HepG2 (cell line): Measurements from ENCODE around the gene SIRT7. TPM values are rescaled to one million over a fixed set of nuclear protein-coding genes. Genes with fewer than 3 reads are reported as not detected.

ENCODE experiments used
- ATAD3A ChIP-seq: sonication (generic); formaldehyde crosslinking; IDR thresholded peaks from 2 replicates; pipeline ENCODE4 v1.4.0; 2020; ENCODE audit warnings: missing genetic modification reagents
- BRD4 ChIP-seq: sonication (generic); formaldehyde crosslinking; IDR thresholded peaks from 2 replicates; pipeline ENCODE4 v1.4.0; 2020; ENCODE audit warnings: missing genetic modification reagents
- CREB1 ChIP-seq, 2 experiments: fragments of 450-650 bp in 1 of 2; IDR thresholded peaks; 2 replicates each; pipeline ENCODE4 v1.6.1; 2016 to 2017; ENCODE audit warnings: control low read depth in 1 of 2, mild to moderate bottlenecking in 1 of 2, missing compliant biosample characterization in 1 of 2, missing genetic modification characterization in 1 of 2
- NFIB ChIP-seq: sonication (generic); formaldehyde crosslinking; IDR thresholded peaks from 2 replicates; pipeline ENCODE4 v1.9.0; 2021; ENCODE audit warnings: missing genetic modification reagents, mild to moderate bottlenecking, borderline replicate concordance
- NRL ChIP-seq: sonication (generic); formaldehyde crosslinking; IDR thresholded peaks from 2 replicates; pipeline ENCODE4 v1.5.0; 2020; ENCODE audit warnings: missing genetic modification reagents, mild to moderate bottlenecking, moderate library complexity, borderline replicate concordance
- TARDBP ChIP-seq: sonication (generic); formaldehyde crosslinking; IDR thresholded peaks from 2 replicates; pipeline ENCODE4 v1.8.0; 2022; ENCODE audit warnings: mild to moderate bottlenecking, missing genetic modification reagents
- ZNF136 ChIP-seq: sonication (generic); formaldehyde crosslinking; IDR thresholded peaks from 2 replicates; pipeline ENCODE4 v1.8.1; 2022; ENCODE audit warnings: low read depth, mild to moderate bottlenecking, moderate library complexity, missing genetic modification reagents
- ZNF143 ChIP-seq: sonication (generic); formaldehyde crosslinking; IDR thresholded peaks from 2 replicates; pipeline ENCODE4 v1.4.0; 2020; ENCODE audit warnings: missing genetic modification reagents
- ZNF292 ChIP-seq: sonication (generic); formaldehyde crosslinking; IDR thresholded peaks from 2 replicates; pipeline ENCODE4 v1.8.1; 2022; ENCODE audit warnings: mild to moderate bottlenecking, low read depth, missing genetic modification reagents, borderline replicate concordance
- polyA plus RNA-seq, 8 experiments: library from polyadenylated mRNA; depleted of rRNA in 3 of 8; stranded (reverse) in 7 of 8; unstranded in 1 of 8; fragments of >200 nt; fragmentation: Illumina TruSeq in 4 of 8; extraction: Trizol in 4 of 8; gene quantifications; 2 replicates each; pipeline versions ENCODE4 v1.2.1 to v1.2.3, GENCODE V29; 2011 to 2016; ENCODE audit warnings: low read depth in 4 of 8, missing spikeins in 1 of 8, mixed read lengths in 1 of 8; ENCODE audit not compliant: insufficient read depth in 1 of 8
- total RNA-seq, 5 experiments: library from RNA; depleted of rRNA; stranded (reverse); fragments of >200 nt; fragmentation: Illumina TruSeq; extraction: Trizol; gene quantifications; 2 replicates each; pipeline ENCODE4 v1.2.3, GENCODE V29; 2016; ENCODE audit warnings: low read depth in 1 of 5
- TF ChIP-seq, protein P1 (sequence below): sonication (generic); formaldehyde crosslinking; IDR thresholded peaks from 2 replicates; pipeline ENCODE4 v1.4.0; 2020; ENCODE audit warnings: missing genetic modification reagents
- TF ChIP-seq, protein P2 (sequence below): sonication (generic); formaldehyde crosslinking; IDR thresholded peaks from 2 replicates; pipeline ENCODE4 v1.8.0; 2022; ENCODE audit warnings: missing genetic modification reagents, low read depth, mild to moderate bottlenecking, borderline replicate concordance
- TF ChIP-seq, protein P3 (sequence below): IDR thresholded peaks from 2 replicates; pipeline ENCODE4 v1.6.1; 2016; ENCODE audit warnings: missing compliant biosample characterization, missing genetic modification reagents, borderline replicate concordance
- TF ChIP-seq, protein P4 (sequence below): sonication (generic); formaldehyde crosslinking; IDR thresholded peaks from 2 replicates; pipeline ENCODE4 v1.4.0; 2020; ENCODE audit warnings: missing genetic modification reagents
- TF ChIP-seq, protein P5 (sequence below): sonication (generic); formaldehyde crosslinking; IDR thresholded peaks from 2 replicates; pipeline ENCODE4 v1.5.1; 2020; ENCODE audit warnings: mild to moderate bottlenecking, missing genetic modification reagents, moderate library complexity
- TF ChIP-seq, protein P6 (sequence below): sonication (generic); formaldehyde crosslinking; IDR thresholded peaks from 2 replicates; pipeline ENCODE4 v1.4.0; 2020; ENCODE audit warnings: missing genetic modification reagents

The SIRT7 gene
- total and polyA plus RNA-seq, 2 of the 13 experiments (the other 11 are each of a cell fraction or from before 2014, with no cell fraction given) = 8.3 to 24.8 TPM

DNA sequence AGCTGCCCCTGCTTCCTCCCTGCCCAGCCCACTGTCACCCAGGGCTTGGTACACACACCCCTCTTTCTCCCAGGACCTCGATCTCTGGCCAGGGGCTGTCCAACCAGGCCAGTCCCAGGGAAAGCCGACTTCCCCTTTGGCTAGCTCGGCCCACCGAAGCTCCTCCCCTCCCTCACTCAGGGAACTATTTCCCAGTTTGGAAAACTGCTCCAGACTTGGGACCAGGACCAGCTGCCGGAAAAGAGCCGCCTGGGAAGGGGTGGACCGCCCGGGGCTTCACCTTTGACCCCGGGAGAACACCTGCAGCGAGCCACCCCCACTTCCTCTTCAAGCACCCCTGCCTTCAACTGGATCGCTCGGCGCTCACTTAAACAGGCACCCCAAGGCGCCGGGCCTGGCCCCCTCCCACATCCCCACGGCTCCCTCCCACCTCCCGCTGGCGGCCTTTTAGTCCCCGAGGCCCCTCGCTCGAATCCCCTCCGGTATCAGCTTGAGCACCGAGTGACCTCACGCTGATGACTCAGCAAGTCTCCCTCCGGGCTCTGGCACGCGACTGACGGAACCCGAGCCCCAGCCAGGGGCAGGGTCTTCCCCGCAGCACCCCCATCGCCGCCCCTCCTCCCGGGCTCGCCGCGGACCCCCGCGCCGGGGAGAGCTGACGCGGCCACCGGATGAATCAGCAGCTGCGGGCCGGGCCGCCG is 8.6 kb upstream of the SIRT7 start (continued):
- TF ChIP-seq, protein P1, sequence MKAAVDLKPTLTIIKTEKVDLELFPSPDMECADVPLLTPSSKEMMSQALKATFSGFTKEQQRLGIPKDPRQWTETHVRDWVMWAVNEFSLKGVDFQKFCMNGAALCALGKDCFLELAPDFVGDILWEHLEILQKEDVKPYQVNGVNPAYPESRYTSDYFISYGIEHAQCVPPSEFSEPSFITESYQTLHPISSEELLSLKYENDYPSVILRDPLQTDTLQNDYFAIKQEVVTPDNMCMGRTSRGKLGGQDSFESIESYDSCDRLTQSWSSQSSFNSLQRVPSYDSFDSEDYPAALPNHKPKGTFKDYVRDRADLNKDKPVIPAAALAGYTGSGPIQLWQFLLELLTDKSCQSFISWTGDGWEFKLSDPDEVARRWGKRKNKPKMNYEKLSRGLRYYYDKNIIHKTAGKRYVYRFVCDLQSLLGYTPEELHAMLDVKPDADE (CRISPR knock-in tag) = 0 out of 2 replicates have a peak, but pooled peaks have one; percentile 11
- TF ChIP-seq, protein P2, sequence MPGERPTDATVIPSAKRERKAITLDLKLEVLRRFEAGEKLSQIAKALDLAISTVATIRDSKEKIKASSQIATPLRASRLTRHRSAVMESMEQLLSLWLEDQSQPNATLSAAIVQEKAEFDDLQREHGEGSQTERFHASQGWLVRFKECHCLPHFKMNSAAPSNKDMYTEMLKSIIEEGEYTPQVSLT (CRISPR knock-in tag) = no peak
- TF ChIP-seq, protein P3, sequence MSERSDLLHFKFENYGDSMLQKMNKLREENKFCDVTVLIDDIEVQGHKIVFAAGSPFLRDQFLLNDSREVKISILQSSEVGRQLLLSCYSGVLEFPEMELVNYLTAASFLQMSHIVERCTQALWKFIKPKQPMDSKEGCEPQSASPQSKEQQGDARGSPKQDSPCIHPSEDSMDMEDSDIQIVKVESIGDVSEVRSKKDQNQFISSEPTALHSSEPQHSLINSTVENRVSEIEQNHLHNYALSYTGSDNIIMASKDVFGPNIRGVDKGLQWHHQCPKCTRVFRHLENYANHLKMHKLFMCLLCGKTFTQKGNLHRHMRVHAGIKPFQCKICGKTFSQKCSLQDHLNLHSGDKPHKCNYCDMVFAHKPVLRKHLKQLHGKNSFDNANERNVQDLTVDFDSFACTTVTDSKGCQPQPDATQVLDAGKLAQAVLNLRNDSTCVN (CRISPR knock-in tag) = no peak; the same call in 1 of the 2 replicates
- TF ChIP-seq ZNF292 (CRISPR knock-in tag) = no peak; the same call in 1 of the 2 replicates
- no peak for TF ChIP-seq ZNF136
- TF ChIP-seq, protein P4, sequence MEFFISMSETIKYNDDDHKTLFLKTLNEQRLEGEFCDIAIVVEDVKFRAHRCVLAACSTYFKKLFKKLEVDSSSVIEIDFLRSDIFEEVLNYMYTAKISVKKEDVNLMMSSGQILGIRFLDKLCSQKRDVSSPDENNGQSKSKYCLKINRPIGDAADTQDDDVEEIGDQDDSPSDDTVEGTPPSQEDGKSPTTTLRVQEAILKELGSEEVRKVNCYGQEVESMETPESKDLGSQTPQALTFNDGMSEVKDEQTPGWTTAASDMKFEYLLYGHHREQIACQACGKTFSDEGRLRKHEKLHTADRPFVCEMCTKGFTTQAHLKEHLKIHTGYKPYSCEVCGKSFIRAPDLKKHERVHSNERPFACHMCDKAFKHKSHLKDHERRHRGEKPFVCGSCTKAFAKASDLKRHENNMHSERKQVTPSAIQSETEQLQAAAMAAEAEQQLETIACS (CRISPR knock-in tag) = no peak
- TF ChIP-seq, protein P5, sequence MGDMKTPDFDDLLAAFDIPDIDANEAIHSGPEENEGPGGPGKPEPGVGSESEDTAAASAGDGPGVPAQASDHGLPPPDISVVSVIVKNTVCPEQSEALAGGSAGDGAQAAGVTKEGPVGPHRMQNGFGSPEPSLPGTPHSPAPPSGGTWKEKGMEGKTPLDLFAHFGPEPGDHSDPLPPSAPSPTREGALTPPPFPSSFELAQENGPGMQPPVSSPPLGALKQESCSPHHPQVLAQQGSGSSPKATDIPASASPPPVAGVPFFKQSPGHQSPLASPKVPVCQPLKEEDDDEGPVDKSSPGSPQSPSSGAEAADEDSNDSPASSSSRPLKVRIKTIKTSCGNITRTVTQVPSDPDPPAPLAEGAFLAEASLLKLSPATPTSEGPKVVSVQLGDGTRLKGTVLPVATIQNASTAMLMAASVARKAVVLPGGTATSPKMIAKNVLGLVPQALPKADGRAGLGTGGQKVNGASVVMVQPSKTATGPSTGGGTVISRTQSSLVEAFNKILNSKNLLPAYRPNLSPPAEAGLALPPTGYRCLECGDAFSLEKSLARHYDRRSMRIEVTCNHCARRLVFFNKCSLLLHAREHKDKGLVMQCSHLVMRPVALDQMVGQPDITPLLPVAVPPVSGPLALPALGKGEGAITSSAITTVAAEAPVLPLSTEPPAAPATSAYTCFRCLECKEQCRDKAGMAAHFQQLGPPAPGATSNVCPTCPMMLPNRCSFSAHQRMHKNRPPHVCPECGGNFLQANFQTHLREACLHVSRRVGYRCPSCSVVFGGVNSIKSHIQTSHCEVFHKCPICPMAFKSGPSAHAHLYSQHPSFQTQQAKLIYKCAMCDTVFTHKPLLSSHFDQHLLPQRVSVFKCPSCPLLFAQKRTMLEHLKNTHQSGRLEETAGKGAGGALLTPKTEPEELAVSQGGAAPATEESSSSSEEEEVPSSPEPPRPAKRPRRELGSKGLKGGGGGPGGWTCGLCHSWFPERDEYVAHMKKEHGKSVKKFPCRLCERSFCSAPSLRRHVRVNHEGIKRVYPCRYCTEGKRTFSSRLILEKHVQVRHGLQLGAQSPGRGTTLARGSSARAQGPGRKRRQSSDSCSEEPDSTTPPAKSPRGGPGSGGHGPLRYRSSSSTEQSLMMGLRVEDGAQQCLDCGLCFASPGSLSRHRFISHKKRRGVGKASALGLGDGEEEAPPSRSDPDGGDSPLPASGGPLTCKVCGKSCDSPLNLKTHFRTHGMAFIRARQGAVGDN (CRISPR knock-in tag) = peak; percentile 93
- TF ChIP-seq BRD4 (CRISPR knock-in tag) = 0 out of 2 replicates have a peak, but pooled peaks have one; percentile 15
- TF ChIP-seq TARDBP (CRISPR knock-in tag) = 0 out of 2 replicates have a peak, but pooled peaks have one; percentile 31
- TF ChIP-seq ZNF143 (CRISPR knock-in tag) = peak; percentile 59
- peak; percentile 47 for TF ChIP-seq CREB1 (IDR thresholded peaks at IDR 0.05)
- TF ChIP-seq CREB1 (CRISPR knock-in tag; IDR thresholded peaks at IDR 0.05) = no peak
- TF ChIP-seq NFIB (CRISPR knock-in tag) = no peak
- TF ChIP-seq ATAD3A = no peak
- TF ChIP-seq NRL (CRISPR knock-in tag) = peak; percentile 71
- TF ChIP-seq, protein P6, sequence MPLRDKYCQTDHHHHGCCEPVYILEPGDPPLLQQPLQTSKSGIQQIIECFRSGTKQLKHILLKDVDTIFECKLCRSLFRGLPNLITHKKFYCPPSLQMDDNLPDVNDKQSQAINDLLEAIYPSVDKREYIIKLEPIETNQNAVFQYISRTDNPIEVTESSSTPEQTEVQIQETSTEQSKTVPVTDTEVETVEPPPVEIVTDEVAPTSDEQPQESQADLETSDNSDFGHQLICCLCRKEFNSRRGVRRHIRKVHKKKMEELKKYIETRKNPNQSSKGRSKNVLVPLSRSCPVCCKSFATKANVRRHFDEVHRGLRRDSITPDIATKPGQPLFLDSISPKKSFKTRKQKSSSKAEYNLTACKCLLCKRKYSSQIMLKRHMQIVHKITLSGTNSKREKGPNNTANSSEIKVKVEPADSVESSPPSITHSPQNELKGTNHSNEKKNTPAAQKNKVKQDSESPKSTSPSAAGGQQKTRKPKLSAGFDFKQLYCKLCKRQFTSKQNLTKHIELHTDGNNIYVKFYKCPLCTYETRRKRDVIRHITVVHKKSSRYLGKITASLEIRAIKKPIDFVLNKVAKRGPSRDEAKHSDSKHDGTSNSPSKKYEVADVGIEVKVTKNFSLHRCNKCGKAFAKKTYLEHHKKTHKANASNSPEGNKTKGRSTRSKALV (CRISPR knock-in tag) = peak; percentile 34; the same call in 1 of the 2 replicates
